ENCODE data around the gene ZSCAN30. TPM values are rescaled to one million over a fixed set of nuclear protein-coding genes. Genes with fewer than 3 reads are reported as not detected.
A peak's percentile ranks its signal among the peaks of the same experiment; 100 is the strongest.

The ZSCAN30 gene
- total and polyA plus RNA-seq, 2 of the 13 experiments (the other 11 are each of a cell fraction or from before 2014, with no cell fraction given) = 7.4 to 7.7 TPM

GRCh38 chr18:35240664-35241447, 49.2 kb downstream of the ZSCAN30 start, which contains the start of gene ZNF397 (continued):
- TF ChIP-seq GFI1 (CRISPR knock-in tag; IDR thresholded peaks at IDR 0.05; ENCODE audit: borderline replicate concordance) = 0 out of 2 replicates have a peak, but pooled peaks have one; percentile 26
- TF ChIP-seq ZNF883 (CRISPR knock-in tag; IDR thresholded peaks at IDR 0.05; ENCODE audit: not compliant biosample characterization) = no peak
- TF ChIP-seq ZNF333 (CRISPR knock-in tag; IDR thresholded peaks at IDR 0.05; ENCODE audit: borderline replicate concordance) = 0 out of 2 replicates have a peak, but pooled peaks have one; percentile 60
- no peak for TF ChIP-seq GPN1 (CRISPR knock-in tag; IDR thresholded peaks at IDR 0.05; ENCODE audit: borderline replicate concordance)
- no peak for TF ChIP-seq ZNF230 (CRISPR knock-in tag; IDR thresholded peaks at IDR 0.05)
- TF ChIP-seq GABPA (IDR thresholded peaks at IDR 0.05; ENCODE audit: low read depth, low read length) = peak; percentile 92
- TF ChIP-seq GABPA (CRISPR knock-in tag; IDR thresholded peaks at IDR 0.05; ENCODE audit: low read depth) = peak; percentile 96
- TF ChIP-seq ZMYM3 (CRISPR knock-in tag; IDR thresholded peaks at IDR 0.05) = no peak
- no peak; the same call in 1 of the 2 replicates for TF ChIP-seq ZNF512B (CRISPR knock-in tag; IDR thresholded peaks at IDR 0.05; ENCODE audit: borderline replicate concordance)
- peak; percentile 48; the same call in 1 of the 2 replicates for TF ChIP-seq FOXC1 (CRISPR knock-in tag; IDR thresholded peaks at IDR 0.05; ENCODE audit: borderline replicate concordance)
- TF ChIP-seq ZNF616 (CRISPR knock-in tag; IDR thresholded peaks at IDR 0.05; ENCODE audit: low read depth) = no peak; the same call in 1 of the 2 replicates
- TF ChIP-seq ESRRA (CRISPR knock-in tag; IDR thresholded peaks at IDR 0.05; ENCODE audit: low read depth) = peak; percentile 29; the same call in 1 of the 2 replicates
- no peak for TF ChIP-seq ZNF816 (CRISPR knock-in tag; IDR thresholded peaks at IDR 0.05; ENCODE audit: borderline replicate concordance)
- 0 out of 2 replicates have a peak, but pooled peaks have one; percentile 27 for TF ChIP-seq GZF1 (CRISPR knock-in tag; IDR thresholded peaks at IDR 0.05)
- TF ChIP-seq ZNF703 (CRISPR knock-in tag; IDR thresholded peaks at IDR 0.05; ENCODE audit: borderline replicate concordance) = no peak
- TF ChIP-seq NFAT5 (CRISPR knock-in tag; IDR thresholded peaks at IDR 0.05) = peak; percentile 79; the same call in 1 of the 2 replicates
- TF ChIP-seq STAT6 (CRISPR knock-in tag; IDR thresholded peaks at IDR 0.05; ENCODE audit: borderline replicate concordance) = peak; percentile 56; the same call in 1 of the 2 replicates
- no peak for TF ChIP-seq KDM6A (CRISPR knock-in tag; IDR thresholded peaks at IDR 0.05; ENCODE audit: low read depth)

Data from HepG2 (cell line).